NB4 (cell line): Measurements from ENCODE around the gene TBC1D22A.
"Not testable (repeated sequence)": the region's sequence is repeated elsewhere in the genome, so short reads cannot be mapped to it uniquely, and the experiment has no call there.

Experiments used
- DNase-seq: peaks from one replicate; pipeline ENCODE4 v3.0.0; 2010; ENCODE audit warnings: low read depth
- H3K4me3 ChIP-seq: one replicate; pipeline ENCODE4 v1.5.1; 2011; ENCODE audit warnings: mild to moderate bottlenecking, low read depth, low read length, moderate library complexity
- MYC ChIP-seq: IDR thresholded peaks from 2 replicates; pipeline ENCODE4 v1.6.1; 2011; ENCODE audit warnings: low read depth, low read length
- POLR2A ChIP-seq: IDR thresholded peaks from 2 replicates; pipeline ENCODE4 v1.6.1; 2011; ENCODE audit warnings: mild to moderate bottlenecking; ENCODE audit not compliant: insufficient read length; ENCODE audit errors: extremely low read depth
- TF ChIP-seq, protein P1 (sequence below): IDR thresholded peaks from 2 replicates; pipeline ENCODE4 v1.6.1; 2011; ENCODE audit warnings: low read depth, low read length
- TF ChIP-seq, protein P2 (sequence below): IDR thresholded peaks from one replicate; pipeline ENCODE4 v1.5.1; 2012; ENCODE audit warnings: low read depth, low read length

The TBC1D22A gene

GRCh38 chr22:46813816-46814597 is 51.6 kb downstream of the TBC1D22A start:
- no peak for DNase-seq
- H3K4me3 ChIP-seq: no peak overlapping the region
- TF ChIP-seq MYC (no peak), POLR2A (no peak)
- TF ChIP-seq, protein P1, sequence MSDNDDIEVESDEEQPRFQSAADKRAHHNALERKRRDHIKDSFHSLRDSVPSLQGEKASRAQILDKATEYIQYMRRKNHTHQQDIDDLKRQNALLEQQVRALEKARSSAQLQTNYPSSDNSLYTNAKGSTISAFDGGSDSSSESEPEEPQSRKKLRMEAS: no peak
- TF ChIP-seq, protein P2, sequence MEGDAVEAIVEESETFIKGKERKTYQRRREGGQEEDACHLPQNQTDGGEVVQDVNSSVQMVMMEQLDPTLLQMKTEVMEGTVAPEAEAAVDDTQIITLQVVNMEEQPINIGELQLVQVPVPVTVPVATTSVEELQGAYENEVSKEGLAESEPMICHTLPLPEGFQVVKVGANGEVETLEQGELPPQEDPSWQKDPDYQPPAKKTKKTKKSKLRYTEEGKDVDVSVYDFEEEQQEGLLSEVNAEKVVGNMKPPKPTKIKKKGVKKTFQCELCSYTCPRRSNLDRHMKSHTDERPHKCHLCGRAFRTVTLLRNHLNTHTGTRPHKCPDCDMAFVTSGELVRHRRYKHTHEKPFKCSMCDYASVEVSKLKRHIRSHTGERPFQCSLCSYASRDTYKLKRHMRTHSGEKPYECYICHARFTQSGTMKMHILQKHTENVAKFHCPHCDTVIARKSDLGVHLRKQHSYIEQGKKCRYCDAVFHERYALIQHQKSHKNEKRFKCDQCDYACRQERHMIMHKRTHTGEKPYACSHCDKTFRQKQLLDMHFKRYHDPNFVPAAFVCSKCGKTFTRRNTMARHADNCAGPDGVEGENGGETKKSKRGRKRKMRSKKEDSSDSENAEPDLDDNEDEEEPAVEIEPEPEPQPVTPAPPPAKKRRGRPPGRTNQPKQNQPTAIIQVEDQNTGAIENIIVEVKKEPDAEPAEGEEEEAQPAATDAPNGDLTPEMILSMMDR: no peak

DNA sequence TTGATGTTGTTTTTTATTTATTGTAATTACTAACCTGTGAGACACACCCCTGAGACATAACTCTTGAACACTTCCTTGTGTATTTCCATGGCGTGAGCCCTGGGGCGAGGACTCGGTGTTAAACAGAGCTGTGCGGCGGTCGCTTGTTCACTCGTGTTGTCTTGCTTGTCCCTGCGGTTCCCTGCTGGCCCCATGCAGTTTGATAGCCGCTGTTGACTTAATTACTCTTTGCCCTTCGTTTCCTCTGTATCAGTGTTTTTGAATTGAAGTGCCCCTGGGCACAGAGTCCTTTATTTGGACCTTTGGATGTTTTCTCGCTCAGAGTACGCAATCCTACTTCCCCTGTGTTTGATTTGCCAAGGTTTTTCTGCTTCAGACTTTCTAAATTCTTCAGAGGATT is 52.7 kb downstream of the TBC1D22A start:
- H3K4me3 ChIP-seq: no peak overlapping the region
- TF ChIP-seq POLR2A (no peak), MYC (no peak)
- TF ChIP-seq, protein P2: no peak
- TF ChIP-seq, protein P1: no peak
- DNase-seq: no peak

DNA sequence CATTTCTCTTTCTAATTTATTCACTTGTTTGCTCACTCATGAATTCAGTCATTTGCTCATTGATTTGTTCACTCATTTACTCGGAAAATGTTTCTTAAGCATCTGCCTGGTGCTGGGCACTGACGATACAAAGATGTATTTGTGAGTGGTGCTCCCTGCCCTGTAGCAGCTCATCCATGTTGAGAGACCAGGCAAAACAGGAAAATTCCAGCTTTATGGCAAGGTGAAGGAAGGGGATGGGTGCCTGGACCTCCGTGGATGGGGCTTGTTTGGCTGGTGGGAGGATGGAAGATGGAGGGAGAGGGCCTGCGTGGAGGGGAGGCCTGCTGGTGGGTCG is 53.1 kb downstream of the TBC1D22A start:
- no peak for DNase-seq
- TF ChIP-seq, protein P1: no peak
- TF ChIP-seq MYC: no peak
- TF ChIP-seq, protein P2: no peak
- TF ChIP-seq POLR2A: no peak
- no peak overlapping the region for H3K4me3 ChIP-seq

- H3K4me3 ChIP-seq: no peak overlapping the region
- TF ChIP-seq, protein P1: peak; percentile 68
- TF ChIP-seq MYC: no peak
- peak; percentile 34 for DNase-seq
Observed at GRCh38 chr22:46815896-46816731, 53.7 kb downstream of the TBC1D22A start.

DNA sequence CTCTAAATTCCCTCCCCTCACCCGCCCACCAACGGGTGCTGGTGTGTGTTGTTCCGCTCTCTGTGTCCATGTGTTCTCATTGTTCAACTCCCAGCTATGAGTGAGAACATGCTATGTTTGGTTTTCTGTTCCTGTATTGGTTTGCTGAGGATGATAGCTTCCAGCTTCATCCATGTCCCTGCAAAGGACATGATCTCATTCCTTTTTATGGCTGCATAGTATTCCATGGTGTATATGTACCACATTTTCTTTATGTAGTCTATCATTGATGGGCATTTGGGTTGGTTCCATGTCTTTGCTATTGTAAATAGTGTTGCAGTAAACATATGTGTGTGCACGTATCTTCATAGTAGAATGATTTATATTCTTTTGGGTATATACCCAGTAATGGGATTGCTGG is 54.9 kb downstream of the TBC1D22A start:
- not testable (repeated sequence) for DNase-seq, H3K4me3 ChIP-seq

- no peak for DNase-seq
- TF ChIP-seq, protein P2: no peak
- no peak for TF ChIP-seq MYC
- TF ChIP-seq POLR2A: no peak
- TF ChIP-seq, protein P1: no peak
- H3K4me3 ChIP-seq: no peak overlapping the region
Observed at GRCh38 chr22:46823248-46823647, 60.8 kb downstream of the TBC1D22A start.
